PFSK-1 (cell line): ENCODE measurements around the gene ACTG1.

Experiments used
- REST ChIP-seq, 2 experiments: IDR thresholded peaks; 2 replicates each; pipeline versions ENCODE4 v1.6.1 to v1.8.0; 2011 to 2012; ENCODE audit warnings: low read depth in 2 of 2, low read length in 2 of 2, control low read depth in 1 of 2, inconsistent platforms in 1 of 2, mild to moderate bottlenecking in 1 of 2, moderate library complexity in 1 of 2; ENCODE audit not compliant: insufficient read depth in 1 of 2
- SIN3A ChIP-seq: IDR thresholded peaks from 2 replicates; pipeline ENCODE4 v1.6.1; 2012; ENCODE audit warnings: mild to moderate bottlenecking, low read length, moderate library complexity, borderline replicate concordance; ENCODE audit not compliant: insufficient read depth

GRCh38 chr17:81489998-81490992, 22.3 kb downstream of the ACTG1 start:
- TF ChIP-seq SIN3A (no peak), REST (IDR thresholded peaks at IDR 0.05; ENCODE audit: insufficient read depth in 1 of 2, low read depth in 2 of 2, low read length in 2 of 2) (no peak)
